GM04504 (cell line): ENCODE measurements around the gene KCNJ6.
"Not testable (repeated sequence)": the region's sequence is repeated elsewhere in the genome, so short reads cannot be mapped to it uniquely, and the experiment has no call there.

Source experiments
- DNase-seq: peaks from one replicate; pipeline ENCODE4 v3.0.0-alpha.2; 2012; ENCODE audit warnings: low read depth

The KCNJ6 gene, protein sequence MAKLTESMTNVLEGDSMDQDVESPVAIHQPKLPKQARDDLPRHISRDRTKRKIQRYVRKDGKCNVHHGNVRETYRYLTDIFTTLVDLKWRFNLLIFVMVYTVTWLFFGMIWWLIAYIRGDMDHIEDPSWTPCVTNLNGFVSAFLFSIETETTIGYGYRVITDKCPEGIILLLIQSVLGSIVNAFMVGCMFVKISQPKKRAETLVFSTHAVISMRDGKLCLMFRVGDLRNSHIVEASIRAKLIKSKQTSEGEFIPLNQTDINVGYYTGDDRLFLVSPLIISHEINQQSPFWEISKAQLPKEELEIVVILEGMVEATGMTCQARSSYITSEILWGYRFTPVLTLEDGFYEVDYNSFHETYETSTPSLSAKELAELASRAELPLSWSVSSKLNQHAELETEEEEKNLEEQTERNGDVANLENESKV

DNA sequence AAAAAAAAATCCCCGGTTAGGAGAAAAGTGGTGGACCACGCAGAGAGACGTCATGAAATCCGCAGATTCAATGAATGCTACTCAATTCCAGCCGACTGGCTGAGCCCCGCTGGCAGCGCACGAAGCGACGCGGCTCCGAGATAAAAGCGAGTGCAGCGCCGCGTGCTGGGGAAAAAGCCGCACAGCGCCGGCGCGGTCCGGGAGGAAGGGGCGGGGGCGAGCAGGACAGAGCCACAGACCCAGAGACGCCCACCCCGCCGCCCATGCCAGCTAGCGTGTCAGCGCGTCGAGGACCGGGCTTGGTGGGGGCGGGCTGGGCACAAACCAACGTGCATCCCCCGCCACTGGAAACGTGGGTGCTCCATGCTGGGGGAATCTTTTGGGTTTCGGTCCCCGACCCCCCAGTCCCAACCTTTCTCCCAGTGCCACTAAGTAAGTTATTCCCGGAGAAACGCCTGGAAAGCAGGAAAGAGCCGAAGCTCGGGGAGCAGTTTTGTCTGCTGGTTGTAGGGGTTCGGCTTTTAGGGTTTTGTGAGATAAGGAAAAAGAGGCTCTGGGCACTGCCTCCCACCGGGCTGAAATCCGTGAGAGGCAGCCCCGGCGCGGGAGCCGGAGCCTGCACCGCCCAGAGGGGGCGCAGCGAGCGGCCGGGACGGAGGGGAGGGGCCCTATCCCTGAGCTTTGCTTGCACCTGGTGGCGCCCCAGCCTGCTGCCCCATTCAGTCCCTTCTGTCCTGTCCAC, at the start of gene KCNJ6:
TSS of gene KCNJ6 (minus strand) at position 148 of the 742 bp plus-strand sequence. CDS start 75,775 bp downstream, outside the sequence.
- DNase-seq = peak; percentile 14

DNA sequence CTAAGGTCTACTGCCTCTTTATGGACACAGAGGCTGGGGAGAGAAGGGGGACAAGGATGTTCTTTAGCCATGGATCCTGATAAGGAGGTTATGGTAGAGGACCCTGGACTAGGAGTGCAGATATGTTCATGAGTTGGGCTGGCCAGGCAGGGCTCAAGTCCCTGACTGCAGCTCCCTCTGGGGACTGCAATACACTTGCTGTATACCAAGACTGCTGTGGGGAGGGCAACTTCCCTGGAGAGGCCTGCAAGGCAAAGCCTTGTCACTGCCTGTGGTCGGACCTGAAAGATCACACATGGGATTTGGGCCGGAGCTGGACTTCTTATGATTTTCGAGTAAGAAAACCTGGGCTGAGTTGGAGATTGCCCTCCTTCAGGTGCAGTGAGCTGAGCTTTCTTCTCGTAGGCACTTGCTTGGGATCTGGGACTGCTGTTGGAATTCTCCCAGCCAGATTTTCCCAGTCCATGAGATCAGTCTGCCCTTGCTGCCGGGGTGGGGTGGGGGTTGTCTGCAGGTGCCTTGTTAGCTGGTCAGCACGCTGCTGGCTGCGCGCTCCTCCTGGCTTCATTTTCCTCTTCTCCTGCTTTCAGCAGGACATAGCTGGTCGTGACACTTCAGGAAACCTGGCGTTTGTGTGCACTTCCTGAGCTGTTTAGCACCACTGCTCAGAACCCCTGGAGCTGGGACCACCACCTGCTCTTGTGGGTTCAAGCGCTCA, 49.0 kb upstream of the KCNJ6 start:
- DNase-seq = no peak

DNA sequence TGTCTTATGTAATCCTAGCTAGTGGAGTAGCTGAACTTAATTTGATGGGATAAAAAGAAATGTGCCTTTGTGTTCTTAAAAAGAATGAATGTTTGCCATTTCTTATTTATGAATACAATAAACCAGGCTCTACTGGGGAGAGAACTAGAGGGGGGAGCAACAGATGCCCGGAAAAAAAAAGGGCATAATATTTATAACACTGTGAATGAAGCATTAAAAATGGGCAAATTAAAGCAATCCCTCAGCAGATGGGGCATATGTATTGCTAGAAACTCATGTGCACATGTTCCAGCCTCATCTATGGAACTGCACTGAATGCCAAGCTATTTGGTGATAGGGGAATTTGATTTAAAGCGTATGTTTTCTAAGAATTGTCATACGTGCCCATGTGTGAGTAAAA, 42.3 kb upstream of the KCNJ6 start:
- no peak for DNase-seq

DNA sequence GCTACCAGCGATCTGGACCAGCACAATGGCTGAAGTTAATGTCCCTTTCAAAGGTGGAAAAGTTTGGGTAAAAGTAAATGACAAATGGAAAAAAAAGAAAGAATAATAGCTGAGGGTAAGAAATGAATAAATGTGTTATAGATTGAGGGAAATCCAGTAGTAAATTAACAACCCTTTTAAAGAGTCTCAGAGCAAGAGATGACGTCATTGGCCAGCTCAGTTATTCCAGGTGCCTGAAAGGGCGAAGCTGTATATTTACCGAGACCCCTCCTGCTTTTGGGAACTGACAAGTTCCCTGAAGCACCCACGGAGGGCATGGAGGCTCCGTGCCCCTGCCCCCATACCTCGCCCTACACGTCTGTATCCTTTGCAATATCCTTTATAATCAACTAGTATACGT, 40.5 kb upstream of the KCNJ6 start:
- no peak for DNase-seq

DNA sequence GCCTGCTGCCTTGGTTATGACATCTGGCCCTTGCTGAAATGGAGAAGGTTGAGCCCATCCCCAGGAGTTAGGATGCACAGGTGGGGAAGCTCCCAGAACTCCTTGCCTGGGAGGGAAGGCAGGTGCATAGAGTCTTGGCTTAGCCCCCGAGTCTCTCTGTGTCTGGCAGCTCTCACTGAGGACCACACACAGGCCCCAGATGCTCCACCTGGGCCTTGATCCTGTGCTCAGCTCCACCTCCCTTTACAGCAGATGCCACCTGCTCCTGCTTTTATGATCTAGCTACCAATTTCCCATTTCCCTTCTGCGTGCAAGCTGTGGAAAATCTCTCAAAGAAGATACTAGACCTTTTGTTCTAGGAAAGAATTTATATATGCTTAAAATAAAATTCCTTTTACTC, 28.8 kb upstream of the KCNJ6 start:
- DNase-seq = no peak

DNA sequence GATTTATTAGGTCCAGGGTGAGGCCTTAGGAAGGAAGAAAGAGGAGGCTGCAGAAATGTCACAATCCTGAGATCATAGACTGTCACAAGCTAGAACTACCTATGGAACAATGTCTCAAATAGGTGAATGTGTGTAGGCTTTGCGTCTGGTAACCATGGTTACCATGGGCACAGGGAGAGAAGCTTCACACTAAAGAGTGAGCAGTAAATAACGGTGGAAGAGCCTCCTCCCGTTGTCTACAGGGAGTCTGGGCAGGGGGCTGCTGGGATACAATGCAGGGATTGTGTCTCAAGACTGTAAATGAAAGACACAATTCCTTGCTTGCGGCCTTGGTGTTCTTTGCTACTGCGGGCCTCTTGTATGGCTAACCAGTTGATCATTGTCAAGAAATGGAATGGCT, 28.2 kb upstream of the KCNJ6 start:
- no peak for DNase-seq

DNA sequence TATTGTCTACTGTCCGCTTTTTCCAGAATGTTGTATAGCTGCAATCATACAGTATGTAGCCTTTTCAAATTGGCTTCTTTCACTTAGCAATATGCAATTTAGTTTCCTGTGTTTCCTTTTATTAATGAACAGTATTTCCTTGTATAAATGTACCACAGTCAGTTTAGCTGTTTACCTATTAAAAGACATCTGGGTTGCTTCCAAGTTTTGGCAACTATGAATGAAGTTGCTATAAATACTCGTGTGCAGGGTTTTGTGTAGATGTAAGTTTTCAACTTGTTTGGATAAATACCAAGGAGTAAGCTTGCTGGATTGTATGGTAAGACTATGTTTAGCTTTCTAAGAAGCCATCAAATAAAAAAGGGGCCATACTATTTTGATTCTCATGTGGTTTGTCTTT, 24.4 kb upstream of the KCNJ6 start:
- DNase-seq = no peak

DNA sequence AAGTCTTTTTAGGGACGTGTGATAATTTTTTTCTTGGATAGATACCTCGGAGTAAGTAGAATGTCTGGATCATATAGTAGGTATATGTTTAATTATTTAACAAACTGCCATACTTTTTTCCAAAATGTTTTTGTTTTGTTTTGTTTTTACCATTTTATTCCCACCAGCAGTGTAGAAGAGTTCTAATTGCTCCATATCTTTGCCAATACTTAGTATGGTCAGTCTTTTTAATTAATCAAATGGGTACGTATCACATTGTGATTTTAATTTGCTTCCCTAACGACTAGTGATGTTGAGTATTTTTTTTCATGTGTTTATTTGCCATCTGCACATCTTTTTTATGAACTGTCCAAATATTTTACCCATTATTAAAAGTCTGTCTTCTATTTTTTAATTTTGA, 23.6 kb upstream of the KCNJ6 start:
- DNase-seq = no peak

DNA sequence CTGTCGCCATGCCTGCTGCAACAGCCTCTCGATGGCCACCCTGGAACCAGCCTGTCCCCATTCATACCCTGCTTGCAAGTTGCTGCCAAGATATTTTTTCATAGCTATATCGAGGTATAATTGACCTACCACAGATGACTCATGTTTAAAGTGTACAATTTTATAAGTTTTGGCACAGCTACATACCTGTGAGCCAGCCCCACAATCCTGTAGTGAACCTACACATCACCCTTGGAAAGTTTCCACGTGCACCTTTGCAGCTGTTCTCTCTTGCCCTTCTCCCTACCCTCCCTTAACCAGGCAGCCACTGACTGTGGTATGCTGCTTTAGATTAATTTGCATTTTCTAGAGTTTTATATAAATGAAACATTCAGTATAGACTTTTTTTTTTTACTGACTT, 23.0 kb upstream of the KCNJ6 start:
- no peak for DNase-seq

DNA sequence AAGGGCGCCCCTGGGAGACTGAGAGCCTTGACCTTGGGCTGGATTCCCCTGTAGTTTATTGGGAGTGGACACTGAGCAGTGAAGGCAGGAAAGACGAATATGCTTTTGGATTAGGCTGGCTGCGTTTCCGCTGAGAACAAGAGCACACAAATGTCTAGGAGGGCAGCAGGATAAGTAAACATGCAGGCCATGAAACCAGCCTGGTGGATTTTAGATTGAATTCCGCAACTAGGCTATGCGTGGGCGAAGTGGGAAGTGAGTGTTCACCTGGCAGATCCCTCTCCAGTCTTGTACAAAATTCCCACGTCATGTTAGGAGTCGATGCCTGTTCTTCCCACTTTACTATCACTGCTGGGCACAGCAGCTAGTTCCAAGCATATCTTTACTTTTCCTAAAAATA, 21.4 kb upstream of the KCNJ6 start:
- no peak for DNase-seq

DNA sequence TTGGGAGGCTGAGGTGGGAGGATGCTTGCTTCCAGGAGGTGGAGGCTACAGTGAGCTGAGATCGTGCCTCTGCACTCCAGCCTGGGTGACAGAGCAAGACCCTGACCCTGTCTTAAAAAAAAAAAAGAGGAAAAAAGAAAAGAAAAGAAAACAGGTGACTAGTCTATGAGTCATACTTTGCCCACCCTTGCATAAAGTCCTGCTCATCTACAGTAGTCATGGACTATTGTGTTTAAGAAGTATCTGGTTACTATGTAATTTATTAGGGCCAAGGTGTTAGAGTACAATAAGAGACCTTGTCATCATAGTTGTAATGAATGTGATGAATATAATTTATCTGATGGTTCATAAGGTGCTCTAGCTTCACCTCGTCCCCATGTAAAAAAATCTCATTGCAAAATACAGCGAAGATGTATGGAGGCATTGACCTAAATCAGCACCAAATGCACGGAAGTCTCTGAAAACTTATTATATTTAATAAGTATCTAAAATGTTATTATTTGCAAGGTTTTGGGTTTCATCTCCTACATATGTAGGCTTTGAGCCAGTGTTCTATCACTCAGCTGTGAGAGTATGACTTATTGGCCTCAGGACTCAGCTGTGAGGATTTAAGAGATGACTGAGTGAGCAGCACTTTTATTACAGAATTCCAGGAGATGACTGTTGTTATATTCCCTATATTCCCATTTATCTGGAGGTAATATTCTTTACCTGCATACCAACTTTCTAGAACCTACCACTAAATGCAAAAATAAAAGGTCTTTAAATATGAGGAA, 19.9 kb upstream of the KCNJ6 start:
- DNase-seq = no peak

DNA sequence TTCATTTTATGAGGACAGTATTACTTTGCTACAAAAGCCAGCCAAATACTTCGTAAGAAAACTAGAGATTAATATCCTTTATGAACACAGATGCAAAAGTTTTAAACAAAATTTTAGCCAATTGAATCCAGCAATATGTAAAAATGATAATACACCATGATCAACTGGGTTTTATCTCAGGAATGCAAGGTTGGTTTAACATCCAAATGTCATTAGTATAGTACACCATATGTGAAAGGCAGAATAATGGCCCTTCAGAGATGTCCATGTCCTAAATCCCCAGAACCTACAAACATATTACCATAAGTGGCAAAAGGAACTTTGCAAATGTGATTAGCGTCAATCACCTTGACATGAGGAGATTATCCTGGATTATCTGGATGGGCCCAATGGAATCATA, 16.7 kb upstream of the KCNJ6 start:
- no peak for DNase-seq

DNA sequence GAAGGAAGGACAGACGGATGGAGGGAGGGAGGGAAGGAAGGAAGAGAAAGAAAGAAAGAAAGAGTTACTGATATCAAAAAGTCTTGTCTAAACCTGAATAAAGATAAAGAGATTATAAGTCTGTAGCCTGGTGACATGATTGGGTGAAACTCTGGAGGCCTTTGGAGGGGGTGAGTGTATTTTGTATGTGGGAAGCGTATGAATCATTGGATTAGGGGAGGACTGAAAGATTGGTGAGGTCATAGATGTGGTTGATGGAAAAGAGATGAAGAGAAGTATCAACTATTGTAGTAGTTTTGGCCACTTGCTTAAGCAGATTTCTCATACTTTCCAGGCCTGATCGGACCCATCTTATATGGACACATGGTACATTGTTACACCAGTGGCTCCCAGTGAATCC, 11.5 kb upstream of the KCNJ6 start:
- DNase-seq = no peak

DNA sequence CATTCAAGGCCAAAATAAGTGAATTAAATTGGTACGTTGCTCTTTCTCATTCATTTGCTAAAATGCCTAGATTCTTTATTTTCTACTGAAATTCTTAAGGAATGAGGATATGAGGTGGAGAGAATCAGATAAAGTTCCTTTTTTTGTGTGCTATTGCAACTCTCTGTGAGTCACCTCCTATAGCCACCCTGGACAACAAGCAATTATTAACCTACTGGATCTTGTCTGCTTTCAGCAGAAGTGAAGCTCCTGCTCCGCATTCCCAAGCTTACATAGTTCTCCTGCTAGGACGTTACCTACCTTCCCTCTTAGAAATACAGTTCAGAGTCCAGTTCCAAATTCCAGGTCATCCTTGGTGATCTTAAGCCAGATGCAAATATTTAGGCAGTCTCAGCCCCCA, 4.8 kb upstream of the KCNJ6 start:
- DNase-seq = no peak

DNA sequence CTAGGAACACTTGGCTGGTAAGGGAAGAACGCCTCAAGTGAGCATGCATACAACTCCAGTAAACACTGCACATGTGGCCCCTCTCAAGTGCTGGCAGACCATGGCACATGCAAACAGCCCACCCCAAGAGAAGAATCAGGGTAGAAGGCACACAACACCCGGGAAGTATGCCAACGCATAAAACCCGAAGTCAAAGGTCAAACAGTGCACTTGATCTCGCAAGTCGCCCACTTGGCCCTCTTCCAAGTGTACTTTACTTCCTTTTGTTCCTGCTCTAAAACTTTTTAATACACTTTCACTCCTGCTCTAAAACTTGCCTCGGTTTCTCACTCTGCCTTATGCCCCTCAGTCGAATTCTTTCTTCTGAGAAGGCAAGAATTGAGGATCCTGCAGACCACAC, 4.0 kb upstream of the KCNJ6 start:
- not testable (repeated sequence) for DNase-seq

DNA sequence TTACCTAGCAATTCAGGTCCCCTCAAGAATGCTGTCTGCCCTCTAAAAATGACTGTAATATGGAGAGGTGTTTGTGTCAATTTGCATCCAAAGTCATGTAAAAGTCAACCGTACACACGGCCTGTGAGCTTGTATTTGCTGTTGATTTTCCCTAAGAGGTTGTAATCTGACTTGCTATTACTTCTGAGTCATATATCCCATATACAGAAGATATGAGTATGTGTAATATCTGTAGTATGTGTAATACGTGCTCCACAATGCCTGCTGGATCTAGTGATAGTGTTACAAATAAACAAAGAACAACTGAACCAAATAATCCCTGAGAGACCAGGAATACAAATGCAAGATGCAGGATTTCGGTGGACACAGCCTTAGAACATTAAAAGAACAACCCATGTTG, 1.4 kb upstream of the KCNJ6 start:
- DNase-seq = no peak

DNA sequence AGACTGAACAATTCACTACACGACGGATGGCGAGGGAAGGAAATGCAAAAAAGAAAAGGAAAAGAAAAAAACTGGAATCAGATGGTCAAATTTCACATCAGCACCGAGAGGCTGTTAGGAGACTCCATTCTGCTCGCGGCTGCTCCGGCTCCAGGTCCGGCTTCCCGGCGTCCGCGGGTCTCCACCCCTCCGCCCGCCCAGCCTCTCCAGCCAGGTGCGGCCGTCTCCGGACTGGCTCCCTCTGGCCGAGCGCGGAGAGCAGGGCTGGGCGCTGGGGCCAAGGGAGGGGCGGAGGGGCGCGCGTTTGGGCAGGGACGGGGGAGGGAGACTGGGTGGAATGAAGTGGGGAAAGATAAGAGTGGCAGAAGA, 332 bp downstream of the KCNJ6 start:
- no peak for DNase-seq

DNA sequence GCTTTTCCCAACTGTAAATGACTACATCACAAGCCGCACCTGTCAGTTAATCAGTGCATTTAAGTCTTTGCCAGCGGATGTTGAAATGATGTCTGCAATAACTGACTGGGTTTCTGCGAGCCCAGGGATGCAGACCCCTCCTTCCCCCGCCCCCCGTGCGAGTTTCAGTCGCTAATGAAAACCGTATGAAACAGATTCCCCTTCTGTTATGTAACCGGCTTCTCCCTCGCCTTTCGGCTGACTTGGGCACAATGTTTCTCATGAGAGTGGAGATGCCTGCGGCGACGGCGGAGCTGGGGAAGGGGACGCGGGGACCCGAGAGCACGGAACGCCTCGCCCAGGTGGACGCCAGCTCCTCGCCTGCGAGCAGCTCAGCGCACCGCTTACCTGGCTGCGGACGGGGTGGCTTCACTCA, 753 bp downstream of the KCNJ6 start:
- DNase-seq = no peak

DNA sequence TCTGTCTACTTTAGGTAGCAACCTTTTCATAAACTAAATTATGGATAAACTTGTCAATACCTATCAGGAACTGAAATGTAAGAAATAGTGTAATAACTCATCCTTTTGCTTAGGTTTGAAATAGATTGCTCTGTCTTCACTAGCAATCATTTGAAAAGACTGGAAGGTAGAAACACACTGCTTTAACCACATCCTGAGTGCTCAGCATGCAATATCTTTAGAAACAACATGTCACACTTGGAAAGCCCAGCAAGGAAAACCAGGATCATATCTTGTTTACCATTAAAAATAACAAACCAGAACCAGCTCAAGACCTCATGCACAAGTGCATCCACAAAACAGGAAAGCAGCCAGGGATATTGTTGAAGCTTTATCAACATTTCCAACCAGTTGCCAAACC, 3.6 kb downstream of the KCNJ6 start:
- DNase-seq = no peak

DNA sequence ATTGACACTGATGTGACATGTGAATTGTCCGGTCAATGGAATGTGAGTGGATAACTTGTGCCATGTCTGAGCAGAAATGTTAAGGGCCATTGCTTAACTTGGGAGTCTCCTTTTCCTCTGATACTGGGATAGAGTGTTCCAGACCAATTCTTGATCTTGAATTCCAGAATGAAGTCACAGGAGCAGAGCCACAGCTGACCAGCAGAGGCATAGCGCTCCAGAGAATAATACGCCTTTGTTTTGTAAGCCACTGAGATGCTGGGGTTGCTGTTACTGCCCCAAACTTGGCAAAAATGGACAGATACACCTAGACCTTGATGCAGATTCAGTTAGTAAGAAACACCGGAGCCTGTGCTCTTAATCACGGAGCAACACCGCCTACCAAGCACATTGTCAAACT, 6.3 kb downstream of the KCNJ6 start:
- DNase-seq = no peak

DNA sequence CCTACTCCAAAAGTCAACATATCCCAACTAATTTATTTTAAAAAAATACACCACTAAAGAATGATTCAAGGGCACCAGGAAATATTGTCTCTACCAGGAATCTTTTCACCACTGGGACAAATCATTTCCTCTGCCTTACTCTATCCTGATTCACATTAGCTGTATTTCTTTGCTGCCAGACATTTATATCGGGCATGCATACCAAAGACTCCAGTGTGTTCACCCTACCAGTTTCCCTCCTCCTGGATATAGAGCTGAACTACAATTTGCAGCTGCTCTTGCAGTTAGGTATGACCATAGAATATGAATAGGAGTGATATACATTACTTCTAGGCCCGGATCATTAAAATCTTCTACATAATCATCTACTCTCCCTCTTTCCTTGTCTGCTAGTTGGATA, 7.6 kb downstream of the KCNJ6 start:
- DNase-seq = no peak

DNA sequence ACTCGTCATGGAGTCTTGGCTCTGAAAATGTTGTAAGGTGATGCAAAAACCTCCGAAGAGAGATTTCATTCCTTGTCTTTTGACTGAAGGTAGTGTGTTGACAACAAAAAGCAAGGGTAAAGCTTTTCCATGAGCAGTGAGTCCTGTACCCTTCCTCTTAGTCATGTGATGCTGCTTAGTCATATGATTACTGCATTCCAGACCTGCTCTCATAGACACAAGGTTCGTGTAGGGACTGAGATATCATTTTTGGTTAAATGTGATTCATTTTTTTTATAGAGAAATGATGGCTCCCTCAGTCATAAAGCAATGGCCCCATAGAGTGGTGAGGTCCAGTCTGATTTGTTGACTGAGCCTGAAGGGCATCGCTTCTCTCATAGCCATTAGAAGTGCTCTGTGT, 9.2 kb downstream of the KCNJ6 start:
- no peak for DNase-seq
